DMS53 treated with DMSO at 0.1 percent for 48 hours (cell line): Measurements from ENCODE around the gene POLR2M.

Experiments
- DNase-seq: peaks from one replicate; lab custom pipeline; 2025; ENCODE audit not compliant: unreplicated experiment; lab: John Stamatoyannopoulos, UW

POLR2M gene

GRCh38 chr15:57736591-57736990, 30.1 kb downstream of the POLR2M start:
- no peak for DNase-seq

GRCh38 chr15:57738734-57739237, 32.3 kb downstream of the POLR2M start:
- DNase-seq: no peak

GRCh38 chr15:57740048-57740447, 33.5 kb downstream of the POLR2M start:
- no peak for DNase-seq

GRCh38 chr15:57741089-57741488, 34.6 kb downstream of the POLR2M start:
- no peak for DNase-seq

- no peak for DNase-seq
These were observed 36.9 kb downstream of the POLR2M start for GRCh38 chr15:57743424-57743823.

GRCh38 chr15:57746786-57747185, 40.3 kb downstream of the POLR2M start:
- no peak for DNase-seq

- no peak for DNase-seq
These were observed 40.8 kb downstream of the POLR2M start for GRCh38 chr15:57747206-57747896.

- DNase-seq: peak; percentile 14
These were observed 44.8 kb downstream of the POLR2M start for GRCh38 chr15:57751177-57751800.

- no peak for DNase-seq
These were observed 45.9 kb downstream of the POLR2M start for GRCh38 chr15:57752436-57752835.

GRCh38 chr15:57752840-57753239, 46.3 kb downstream of the POLR2M start:
- no peak for DNase-seq

- no peak for DNase-seq
These were observed 50.0 kb downstream of the POLR2M start for GRCh38 chr15:57756466-57756865.

GRCh38 chr15:57758560-57758959, 52.0 kb downstream of the POLR2M start:
- DNase-seq: no peak

- DNase-seq: no peak
These were observed 55.0 kb downstream of the POLR2M start for GRCh38 chr15:57761562-57761961.

GRCh38 chr15:57762302-57762701, 55.8 kb downstream of the POLR2M start:
- DNase-seq: no peak

- DNase-seq: no peak
These were observed 56.9 kb downstream of the POLR2M start for GRCh38 chr15:57763176-57763964.
